ENCODE data around the gene CACNB2. TPM values are rescaled to one million over a fixed set of nuclear protein-coding genes. Genes with fewer than 3 reads are reported as not detected.

The CACNB2 gene
- total RNA-seq, 2 donors from 2014 or later: 12.5 to 12.7 TPM

DNA sequence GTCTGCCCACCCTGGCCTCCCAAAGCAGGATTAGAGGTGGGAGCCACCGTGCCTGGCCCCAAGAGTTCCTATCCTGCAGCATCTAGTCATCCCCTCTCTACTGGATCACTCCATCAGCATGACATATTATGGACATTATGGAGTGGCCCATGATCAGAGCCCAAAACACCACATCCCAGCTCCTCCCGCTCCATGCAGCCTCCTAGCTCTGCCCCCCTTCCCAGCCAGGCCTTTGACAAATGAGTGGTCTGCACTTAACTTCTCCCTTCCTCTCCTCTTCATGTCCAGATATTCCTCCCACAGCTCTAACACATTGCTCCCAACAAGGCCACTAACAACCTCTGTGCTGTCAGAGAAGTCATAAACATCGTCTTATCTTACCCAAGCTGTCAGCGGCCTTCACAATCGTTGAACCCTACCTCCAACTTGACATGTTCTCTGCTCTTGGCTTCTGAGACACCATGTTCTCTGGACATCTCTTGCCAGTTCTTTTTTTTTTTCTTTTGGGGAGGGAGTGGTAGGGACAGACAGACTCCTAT is 323.5 kb downstream of the CACNB2 start:
- Histone ChIP-seq H3K9me3 (no peaks in the 10 kb centered on the region), H3K4me1 (no peaks in the 10 kb centered on the region), H3K27ac (no peak overlapping the region), H3K36me3 (replicated peaks in 1 of 2; ENCODE audit: insufficient read depth in 1 of 2, low read depth in 2 of 2) (no peaks in the 10 kb centered on the region), H3K4me3 (no peak overlapping the region), H3K27me3 (no peaks in the 10 kb centered on the region)
- TF ChIP-seq POLR2A (IDR thresholded peaks at IDR 0.05): no peak
- TF ChIP-seq, protein P1, sequence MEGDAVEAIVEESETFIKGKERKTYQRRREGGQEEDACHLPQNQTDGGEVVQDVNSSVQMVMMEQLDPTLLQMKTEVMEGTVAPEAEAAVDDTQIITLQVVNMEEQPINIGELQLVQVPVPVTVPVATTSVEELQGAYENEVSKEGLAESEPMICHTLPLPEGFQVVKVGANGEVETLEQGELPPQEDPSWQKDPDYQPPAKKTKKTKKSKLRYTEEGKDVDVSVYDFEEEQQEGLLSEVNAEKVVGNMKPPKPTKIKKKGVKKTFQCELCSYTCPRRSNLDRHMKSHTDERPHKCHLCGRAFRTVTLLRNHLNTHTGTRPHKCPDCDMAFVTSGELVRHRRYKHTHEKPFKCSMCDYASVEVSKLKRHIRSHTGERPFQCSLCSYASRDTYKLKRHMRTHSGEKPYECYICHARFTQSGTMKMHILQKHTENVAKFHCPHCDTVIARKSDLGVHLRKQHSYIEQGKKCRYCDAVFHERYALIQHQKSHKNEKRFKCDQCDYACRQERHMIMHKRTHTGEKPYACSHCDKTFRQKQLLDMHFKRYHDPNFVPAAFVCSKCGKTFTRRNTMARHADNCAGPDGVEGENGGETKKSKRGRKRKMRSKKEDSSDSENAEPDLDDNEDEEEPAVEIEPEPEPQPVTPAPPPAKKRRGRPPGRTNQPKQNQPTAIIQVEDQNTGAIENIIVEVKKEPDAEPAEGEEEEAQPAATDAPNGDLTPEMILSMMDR (IDR thresholded peaks at IDR 0.05): no peak
- ATAC-seq (no peak), DNase-seq (no peak)
- intact Hi-C loops (cut with DNase I): no loop called here
- 84 to 87% methylated on average over 5 of the region's 5 CpGs for WGBS, 2 donors

DNA sequence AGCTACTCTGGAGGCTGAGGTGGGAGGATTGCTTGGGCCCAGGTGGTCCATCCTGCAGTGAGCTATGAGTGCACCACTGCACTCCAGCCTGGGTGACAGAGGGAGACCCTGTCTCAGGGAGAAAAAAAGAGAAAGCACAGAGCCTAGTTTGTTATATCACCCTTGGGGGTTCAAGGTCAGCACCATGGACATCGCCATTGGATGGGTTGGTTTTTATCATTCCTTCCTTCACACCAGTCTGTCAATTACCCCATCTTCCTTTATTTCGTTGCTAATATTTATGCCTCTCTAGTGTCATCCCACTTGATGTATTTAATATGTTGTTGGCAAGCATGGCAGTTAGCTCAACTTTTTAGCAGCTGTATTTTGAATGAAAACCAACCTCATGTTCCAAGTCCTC is 328.9 kb downstream of the CACNB2 start:
- no peak overlapping the region for H3K4me3 ChIP-seq
- H3K27ac ChIP-seq: no peak overlapping the region
- peaks cover 15% of the 10 kb centered on the region for H3K4me1 ChIP-seq
- H3K36me3 ChIP-seq (replicated peaks in 1 of 2; ENCODE audit: insufficient read depth in 1 of 2, low read depth in 2 of 2): no peaks in the 10 kb centered on the region
- DNase-seq (no peak), ATAC-seq (no peak)
- no peaks in the 10 kb centered on the region for H3K9me3 ChIP-seq
- WGBS, 2 donors: 67 to 90% methylated on average over 2 of the region's 2 CpGs
- TF ChIP-seq POLR2A (IDR thresholded peaks at IDR 0.05): no peak
- TF ChIP-seq, protein P1 (IDR thresholded peaks at IDR 0.05): no peak
- intact Hi-C loops (cut with DNase I): no loop called here
- H3K27me3 ChIP-seq: no peaks in the 10 kb centered on the region

DNA sequence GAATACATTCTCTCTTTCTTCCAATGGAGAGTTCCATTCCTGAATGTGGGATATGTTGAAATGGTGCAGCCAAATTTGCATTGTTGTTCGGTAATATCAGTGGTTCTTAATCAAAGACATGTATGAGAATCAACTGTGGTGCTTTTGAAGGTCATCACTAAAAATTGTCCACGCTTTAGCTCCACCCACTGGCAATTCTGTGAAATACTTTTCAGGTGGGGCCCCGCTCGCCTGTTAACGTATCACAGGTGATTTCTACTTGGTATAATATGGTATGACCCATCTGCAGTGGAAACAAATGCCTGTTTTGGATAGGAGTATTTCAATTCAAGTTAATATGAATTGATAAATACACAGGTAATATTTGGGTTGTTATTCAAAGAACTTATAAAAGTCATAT is 332.8 kb downstream of the CACNB2 start:
- no peak for TF ChIP-seq POLR2A (IDR thresholded peaks at IDR 0.05)
- TF ChIP-seq, protein P1 (IDR thresholded peaks at IDR 0.05): peak in 4 of 7 experiments; percentile 19 to 36 (median 24)
- intact Hi-C loops (cut with DNase I): no loop called here
- no peaks in the 10 kb centered on the region for H3K9me3 ChIP-seq
- DNase-seq (peak; percentile 19 to 37 (median 26)), ATAC-seq (no peak)
- no peaks in the 10 kb centered on the region for H3K27me3 ChIP-seq
- 45 to 49% methylated on average over 5 of the region's 5 CpGs for WGBS, 2 donors
- H3K4me1 ChIP-seq: peaks cover 16% of the 10 kb centered on the region
- no peaks in the 10 kb centered on the region for H3K36me3 ChIP-seq (replicated peaks in 1 of 2; ENCODE audit: insufficient read depth in 1 of 2, low read depth in 2 of 2)
- H3K27ac ChIP-seq: peak overlapping the region in 1 of 4 donors; percentile 8
- no peak overlapping the region for H3K4me3 ChIP-seq

DNA sequence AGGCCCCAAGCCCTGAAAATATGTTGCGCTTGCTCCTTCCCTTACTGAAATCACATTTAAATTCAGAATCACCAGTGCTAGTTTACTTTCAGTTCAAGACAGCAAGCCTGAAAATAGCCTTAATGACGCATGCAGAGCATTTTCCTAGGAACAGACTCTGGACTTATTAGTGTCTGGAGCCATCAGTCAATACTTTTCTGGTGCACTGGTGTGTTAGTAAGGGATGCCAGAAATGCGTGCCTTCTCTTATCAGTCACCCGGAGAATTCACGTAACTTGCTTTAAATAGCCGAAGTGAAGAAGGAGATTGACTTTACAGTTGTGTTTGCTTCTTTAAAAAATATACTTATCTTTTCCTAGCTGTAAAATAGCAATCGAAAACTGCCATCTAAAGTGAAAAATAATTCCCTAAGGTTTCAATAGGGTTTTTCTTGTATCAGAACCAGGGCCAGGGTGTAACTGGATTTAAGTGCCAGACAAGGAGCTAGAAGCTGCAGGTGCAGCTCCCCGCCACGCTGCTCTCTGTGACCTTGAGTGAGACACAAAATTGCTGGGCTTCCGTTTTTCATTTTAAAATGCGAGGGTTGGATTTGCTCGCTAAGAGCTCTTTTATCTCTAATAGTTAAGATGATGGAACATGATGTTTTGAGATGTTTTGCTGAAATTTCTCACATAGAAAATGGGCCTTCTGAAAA is 333.3 kb downstream of the CACNB2 start:
- 24 to 31% methylated on average over 12 of the region's 12 CpGs for WGBS, 2 donors

More for the DNA sequence above, 333.3 kb downstream of the CACNB2 start:
- ATAC-seq (peak; percentile 71), DNase-seq (peak in 2 of 4 donors; percentile 13 to 15)
- Histone ChIP-seq H3K4me3 (no peak overlapping the region), H3K27ac (peak overlapping the region in 2 of 4 donors; percentile 8 to 14), H3K4me1 (peaks cover 16% of the 10 kb centered on the region), H3K9me3 (no peaks in the 10 kb centered on the region), H3K27me3 (no peaks in the 10 kb centered on the region), H3K36me3 (replicated peaks in 1 of 2; ENCODE audit: insufficient read depth in 1 of 2, low read depth in 2 of 2) (no peaks in the 10 kb centered on the region)
- no peak for TF ChIP-seq POLR2A (IDR thresholded peaks at IDR 0.05)
- TF ChIP-seq, protein P1 (IDR thresholded peaks at IDR 0.05): no peak
- intact Hi-C loops (cut with DNase I): no loop called here
